ENCODE data around the gene MYO1B. TPM values are rescaled to one million over a fixed set of nuclear protein-coding genes. Genes with fewer than 3 reads are reported as not detected.

Gene MYO1B
- total and polyA plus RNA-seq, 2 of the 4 experiments (the other 2 are of a cell fraction): 57.2 to 116 TPM

DNA sequence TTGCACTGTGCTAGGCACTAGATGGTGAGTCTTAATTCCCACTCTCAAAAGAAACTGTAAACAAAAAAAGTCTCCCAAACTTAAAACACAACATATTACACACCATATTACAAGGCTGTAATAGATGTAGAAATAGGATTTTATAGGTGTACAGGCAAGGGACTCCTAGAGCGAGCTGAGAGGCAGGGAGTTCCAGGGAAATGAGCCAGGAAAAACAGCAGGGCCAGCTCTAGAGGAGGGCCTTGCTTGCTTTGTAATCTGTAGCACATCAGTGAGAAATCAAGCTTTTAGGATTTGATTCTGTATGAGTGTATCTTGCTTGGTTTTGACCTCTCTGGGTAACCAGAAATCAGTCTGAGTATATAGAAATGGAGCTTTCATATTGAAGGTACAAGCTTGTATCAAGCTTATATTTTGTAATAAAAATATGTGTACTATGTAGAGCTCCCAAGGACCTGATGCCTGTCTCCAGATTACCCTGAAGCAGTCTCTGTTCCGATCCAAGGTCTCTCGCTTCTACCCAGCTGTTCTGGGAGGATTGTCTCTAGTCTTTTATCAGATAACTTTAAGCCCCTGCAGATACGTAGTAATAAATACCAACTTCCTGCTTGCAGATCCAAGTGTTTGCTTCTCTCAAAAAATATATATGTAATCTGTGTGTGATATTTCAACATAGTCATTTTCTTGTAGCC is 73.0 kb downstream of the MYO1B start:
- peak overlapping the region; percentile 26; the same call in 1 of the 2 replicates for H2BK120ac ChIP-seq (ENCODE audit: low read depth, low read length)
- H3K9me1 ChIP-seq (ENCODE audit: insufficient read depth, low read length): peaks cover 14% of the 10 kb centered on the region
- peak overlapping the region; percentile 54; the same call in 1 of the 2 replicates for H3K23ac ChIP-seq (ENCODE audit: low read depth, low read length)
- H2BK20ac ChIP-seq (ENCODE audit: low read depth, low read length): 0 out of 2 replicates have a peak overlapping the region, but pooled peaks have one; percentile 40
- H4K91ac ChIP-seq (ENCODE audit: insufficient read depth, low read depth, low read length): 0 out of 2 replicates have a peak overlapping the region, but pooled peaks have one; percentile 43
- peak overlapping the region in 1 of 2 experiments; percentile 37; a peak in 1 of 4 replicates for H4K8ac ChIP-seq (ENCODE audit: low read depth in 2 of 2, low read length in 2 of 2)
- no CpG with 5 or more reads among the region's 4 CpGs for WGBS, 2 experiments (ENCODE audit: extremely low coverage in 2 of 2, insufficient read length in 1 of 2)
- H3K9ac ChIP-seq (ENCODE audit: low read depth, low read length): peak overlapping the region; percentile 52
- H2AFZ ChIP-seq (replicated peaks; ENCODE audit: low read length, poor library complexity): no peak overlapping the region
- DNase-seq (peak; percentile 75), ATAC-seq (ENCODE audit: low read depth) (peak; percentile 21)
- peak overlapping the region; percentile 66; the same call in 1 of the 2 replicates for H3K14ac ChIP-seq (replicated peaks; ENCODE audit: low read depth, low read length)
- peak overlapping the region; percentile 72; the same call in 1 of the 2 replicates for H3K4ac ChIP-seq (ENCODE audit: low read depth, low read length)
- dilution Hi-C loops (cut with HindIII; ENCODE audit: low sequenced_read_pairs, unreplicated experiment) (no loop called here), in situ Hi-C loops (cut with MboI; ENCODE audit: low sequenced_read_pairs) (no loop called here), intact Hi-C loops (cut with micrococcal nuclease) (no loop called here)
- no peaks in the 10 kb centered on the region for H3K9me3 ChIP-seq (ENCODE audit: control insufficient read depth, insufficient read depth, low read length)
- H3K4me2 ChIP-seq (ENCODE audit: low read depth, low read length): peak overlapping the region; percentile 56
- peak overlapping the region; percentile 32; the same call in 1 of the 2 replicates for H3K18ac ChIP-seq (ENCODE audit: low read depth, low read length)
- H2BK15ac ChIP-seq (ENCODE audit: low read depth, low read length): 0 out of 3 replicates have a peak overlapping the region, but pooled peaks have one; percentile 39
- H2BK5ac ChIP-seq (ENCODE audit: low read depth, low read length, poor library complexity, severe bottlenecking): peak overlapping the region; percentile 59
- no TSS peak for BruUV-seq (replicated peaks)
- H2AK9ac ChIP-seq (replicated peaks; ENCODE audit: low read depth, low read length, poor library complexity): no peak overlapping the region
- H4K20me1 ChIP-seq (ENCODE audit: insufficient read depth, low read length): peaks cover 25% of the 10 kb centered on the region
- H3K36me3 ChIP-seq (ENCODE audit: control insufficient read depth, insufficient read depth, low read length): no peaks in the 10 kb centered on the region
- H4K5ac ChIP-seq (ENCODE audit: low read depth, low read length): no peak overlapping the region; the same call in 1 of the 2 replicates
- H3K56ac ChIP-seq (ENCODE audit: extremely low read depth, insufficient read depth, low read length): no peak overlapping the region; the same call in 1 of the 2 replicates
- no peak overlapping the region for H3K4me3 ChIP-seq (ENCODE audit: insufficient read depth, low read depth, low read length)
- peaks cover 23% of the 10 kb centered on the region for H3K4me1 ChIP-seq (ENCODE audit: control insufficient read depth, insufficient read depth, low read length)
- peak overlapping the region; percentile 71; the same call in 1 of the 2 replicates for H3K27ac ChIP-seq (ENCODE audit: insufficient read depth, low read length)
- ChIA-PET POLR2A (ENCODE audit: unreplicated experiment) (no interaction called here), CTCF (no interaction called here)
- H3K79me1 ChIP-seq (ENCODE audit: low read depth in 1 of 2, low read length in 2 of 2): peaks cover 33 to 70% of the 10 kb centered on the region in 2 experiments
- no peaks in the 10 kb centered on the region for H3K27me3 ChIP-seq (ENCODE audit: control insufficient read depth, insufficient read depth, low read length)
- 0 out of 2 replicates have a peak, but pooled peaks have one; percentile 40 for TF ChIP-seq CEBPB (IDR thresholded peaks at IDR 0.05; ENCODE audit: low read depth, low read length)
- TF ChIP-seq CHD1 (IDR thresholded peaks at IDR 0.05; ENCODE audit: low read depth, low read length): no peak
- H2AK5ac ChIP-seq (ENCODE audit: low read depth, low read length): no peak overlapping the region

Measured in IMR-90 (cell line).